ENCODE measurements around the gene EIF4G3.

- TF ChIP-seq CTCF (conservative IDR thresholded peaks at IDR 0.05 in 1 of 2, IDR thresholded peaks at IDR 0.05 in 1 of 2; ENCODE audit: extremely low read depth in 1 of 2, insufficient read depth in 1 of 2, low read depth in 1 of 2, low read length in 2 of 2) (no peak), EZH2 (IDR thresholded peaks at IDR 0.05; ENCODE audit: borderline replicate concordance, low read length) (no peak)
Measured at GRCh38 chr1:21046132-21046531, 130.6 kb downstream of the EIF4G3 start.
